ENCODE results near the gene ATRX. TPM values are rescaled to one million over a fixed set of nuclear protein-coding genes. Genes with fewer than 3 reads are reported as not detected.

The ATRX gene, protein sequence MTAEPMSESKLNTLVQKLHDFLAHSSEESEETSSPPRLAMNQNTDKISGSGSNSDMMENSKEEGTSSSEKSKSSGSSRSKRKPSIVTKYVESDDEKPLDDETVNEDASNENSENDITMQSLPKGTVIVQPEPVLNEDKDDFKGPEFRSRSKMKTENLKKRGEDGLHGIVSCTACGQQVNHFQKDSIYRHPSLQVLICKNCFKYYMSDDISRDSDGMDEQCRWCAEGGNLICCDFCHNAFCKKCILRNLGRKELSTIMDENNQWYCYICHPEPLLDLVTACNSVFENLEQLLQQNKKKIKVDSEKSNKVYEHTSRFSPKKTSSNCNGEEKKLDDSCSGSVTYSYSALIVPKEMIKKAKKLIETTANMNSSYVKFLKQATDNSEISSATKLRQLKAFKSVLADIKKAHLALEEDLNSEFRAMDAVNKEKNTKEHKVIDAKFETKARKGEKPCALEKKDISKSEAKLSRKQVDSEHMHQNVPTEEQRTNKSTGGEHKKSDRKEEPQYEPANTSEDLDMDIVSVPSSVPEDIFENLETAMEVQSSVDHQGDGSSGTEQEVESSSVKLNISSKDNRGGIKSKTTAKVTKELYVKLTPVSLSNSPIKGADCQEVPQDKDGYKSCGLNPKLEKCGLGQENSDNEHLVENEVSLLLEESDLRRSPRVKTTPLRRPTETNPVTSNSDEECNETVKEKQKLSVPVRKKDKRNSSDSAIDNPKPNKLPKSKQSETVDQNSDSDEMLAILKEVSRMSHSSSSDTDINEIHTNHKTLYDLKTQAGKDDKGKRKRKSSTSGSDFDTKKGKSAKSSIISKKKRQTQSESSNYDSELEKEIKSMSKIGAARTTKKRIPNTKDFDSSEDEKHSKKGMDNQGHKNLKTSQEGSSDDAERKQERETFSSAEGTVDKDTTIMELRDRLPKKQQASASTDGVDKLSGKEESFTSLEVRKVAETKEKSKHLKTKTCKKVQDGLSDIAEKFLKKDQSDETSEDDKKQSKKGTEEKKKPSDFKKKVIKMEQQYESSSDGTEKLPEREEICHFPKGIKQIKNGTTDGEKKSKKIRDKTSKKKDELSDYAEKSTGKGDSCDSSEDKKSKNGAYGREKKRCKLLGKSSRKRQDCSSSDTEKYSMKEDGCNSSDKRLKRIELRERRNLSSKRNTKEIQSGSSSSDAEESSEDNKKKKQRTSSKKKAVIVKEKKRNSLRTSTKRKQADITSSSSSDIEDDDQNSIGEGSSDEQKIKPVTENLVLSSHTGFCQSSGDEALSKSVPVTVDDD (N-terminal part only)
- 25.4 and 25.8 TPM in 2 replicates for total RNA-seq

DNA sequence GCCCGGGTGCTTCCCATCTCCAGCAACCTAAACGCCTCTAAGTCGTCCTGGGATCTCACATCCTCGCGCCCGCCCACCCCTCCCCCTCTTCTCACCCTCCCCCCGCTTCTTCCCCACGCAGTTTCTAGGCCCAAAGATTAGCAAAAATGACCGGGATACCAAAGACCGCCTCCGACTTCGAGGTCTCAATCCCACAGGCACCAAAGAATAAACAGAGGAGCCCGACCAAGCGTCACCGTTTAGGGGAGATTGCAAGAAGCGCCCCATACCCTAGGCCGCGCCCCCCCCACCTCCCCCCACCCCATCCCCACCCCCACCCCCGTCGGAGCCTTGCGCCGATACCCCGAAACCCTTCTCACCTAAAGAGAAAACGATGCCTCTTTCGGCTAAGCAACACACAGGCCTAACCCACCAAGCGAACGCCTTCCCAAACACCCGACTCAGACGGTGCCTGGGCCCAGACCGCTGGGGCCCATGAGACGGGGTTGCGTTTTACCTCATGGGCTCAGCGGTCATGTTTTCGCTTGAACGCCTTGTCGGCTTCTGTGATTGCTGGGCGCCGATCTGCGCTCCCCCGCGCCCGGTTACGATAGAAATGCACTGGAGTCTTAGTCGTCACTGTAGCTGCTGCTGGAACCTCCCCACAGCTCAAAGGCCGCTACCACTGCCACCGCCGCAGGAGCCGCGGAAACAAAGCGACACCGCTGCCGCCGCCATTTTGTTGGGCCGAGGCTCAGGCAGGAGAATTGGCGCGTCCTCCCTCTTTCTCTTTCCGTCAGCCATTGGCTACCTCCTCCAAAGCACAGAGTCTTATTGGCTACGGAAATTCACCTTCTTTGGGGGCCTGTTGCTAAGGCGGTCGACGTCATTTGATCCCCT is at the start of gene ATRX:
Gene ATRX (minus strand): TSS at position 731 of the 879 bp plus-strand sequence. CDS start 215 bp downstream, at position 516.

Other genes with a start within 250 kb of the ATRX start
- 48.9 and 62.0 TPM in 2 replicates for gene MAGT1, start 109.2 kb upstream of the ATRX start, total RNA-seq
- 207 and 283 TPM in 2 replicates for gene COX7B, start 113.3 kb upstream of the ATRX start, total RNA-seq
- gene ATP7A, start 124.5 kb upstream of the ATRX start, total RNA-seq = 7.4 and 10.2 TPM in 2 replicates
- not detected in 2 replicates for gene PGAM4, start 183.4 kb upstream of the ATRX start, total RNA-seq

Measured in cardiac atrium fibroblast (primary cell).